ENCODE data around the gene TMEM242. TPM values are rescaled to one million over a fixed set of nuclear protein-coding genes. Genes with fewer than 3 reads are reported as not detected.
"Not testable (repeated sequence)": the region's sequence is repeated elsewhere in the genome, so short reads cannot be mapped to it uniquely, and the experiment has no call there.

The TMEM242 gene
- total RNA-seq, 2 experiments from 2014 or later, result 4.7 to 7.7 TPM

DNA sequence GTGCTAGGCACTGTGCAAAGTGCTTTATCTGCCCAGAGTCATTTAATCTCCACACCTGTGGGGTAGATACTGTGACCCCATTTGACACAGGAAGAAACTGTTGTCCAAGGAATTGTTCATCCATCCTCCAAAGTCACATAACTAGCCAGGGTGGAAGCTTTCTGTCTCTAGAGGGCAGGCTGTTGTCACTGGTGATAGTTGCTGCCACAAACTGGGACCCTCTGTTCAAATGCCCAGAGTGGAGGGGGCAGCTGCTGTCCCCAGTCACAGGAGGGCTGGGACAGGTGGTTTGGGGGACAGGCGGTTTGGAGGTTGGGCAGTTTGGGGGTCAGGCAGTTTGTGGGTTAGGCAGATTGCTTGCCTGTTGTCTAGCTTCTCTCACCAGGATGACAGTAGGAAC lies 16.1 kb upstream of the TMEM242 start:
- no peak overlapping the region for H3K27ac Mint-ChIP-seq
- POLR2A ChIA-PET, result no interaction called here
- intact Hi-C loops (cut with DNase I, micrococcal nuclease), result no loop called here
- DNase-seq (no peak), ATAC-seq (no peak)
- no peak overlapping the region for H3K4me3 Mint-ChIP-seq
- H3K4me1 Mint-ChIP-seq, result no peaks in the 10 kb centered on the region
- CTCF ChIA-PET, result interaction anchor here (1.0 kb wide), 1 partner anchor 40 kb away, joined by 3 read pairs; no protein-coding TSS in a partner anchor
- peaks cover 25% of the 10 kb centered on the region for H3K27me3 Mint-ChIP-seq
- no peaks in the 10 kb centered on the region for H3K9me3 Mint-ChIP-seq (ENCODE audit: low read depth)
- no peaks in the 10 kb centered on the region for H3K36me3 Mint-ChIP-seq (ENCODE audit: low read depth)

DNA sequence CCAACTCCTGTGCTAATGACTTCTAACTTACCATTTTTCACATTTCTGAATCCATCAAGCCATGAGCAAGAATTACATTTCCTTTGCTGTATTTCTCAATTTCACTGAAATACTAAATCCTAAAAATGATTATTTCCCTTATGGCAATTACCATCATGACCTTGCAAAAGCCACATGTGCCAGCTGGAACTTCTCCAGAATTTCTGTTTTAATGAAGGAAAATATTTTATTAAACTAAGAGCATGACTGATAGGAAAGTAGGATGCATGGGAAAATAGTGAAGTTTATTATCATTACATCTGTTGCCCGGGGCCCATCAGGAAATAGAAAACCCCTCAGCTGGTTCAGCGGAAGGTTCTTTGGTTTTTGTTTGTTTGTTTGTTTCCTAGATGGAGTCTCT lies 14.4 kb upstream of the TMEM242 start:
- ATAC-seq, result no peak
- Mint-ChIP-seq H3K9me3 (ENCODE audit: low read depth) (no peaks in the 10 kb centered on the region), H3K4me1 (no peaks in the 10 kb centered on the region), H3K27me3 (peaks cover 28% of the 10 kb centered on the region), H3K27ac (no peak overlapping the region), H3K4me3 (no peak overlapping the region), H3K36me3 (ENCODE audit: low read depth) (no peaks in the 10 kb centered on the region)
- ChIA-PET CTCF (interaction anchor here (1.0 to 1.2 kb wide), 2 partner anchors 9 to 289 kb away, joined by 3 to 5 read pairs; no protein-coding TSS in a partner anchor), POLR2A (no interaction called here)
- DNase-seq, result no peak
- intact Hi-C loops (cut with DNase I, micrococcal nuclease), result no loop called here

DNA sequence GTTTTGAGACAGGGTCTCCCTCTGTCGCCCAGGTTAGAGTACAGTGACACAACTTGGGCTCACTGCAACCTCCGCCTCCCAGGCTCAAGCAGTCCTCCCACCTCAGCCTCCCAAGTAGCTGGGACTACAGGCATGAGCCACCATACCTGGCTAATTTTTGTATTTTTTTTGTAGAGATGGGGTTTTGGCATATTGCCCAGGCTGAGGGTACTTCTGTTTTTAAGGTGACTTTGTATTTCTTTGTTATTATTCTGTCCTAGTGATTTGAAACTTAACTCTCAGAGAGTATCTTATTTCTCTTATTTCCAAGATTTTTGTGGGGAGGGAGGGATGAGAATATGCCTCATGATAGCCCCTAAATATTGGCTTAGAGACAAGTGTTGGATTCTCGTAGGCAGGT lies 14.0 kb upstream of the TMEM242 start:
- DNase-seq; H3K36me3 Mint-ChIP-seq (ENCODE audit: low read depth); intact Hi-C loops (cut with DNase I, micrococcal nuclease); H3K27ac Mint-ChIP-seq; H3K4me3 Mint-ChIP-seq; POLR2A ChIA-PET; H3K9me3 Mint-ChIP-seq (ENCODE audit: low read depth); H3K4me1 Mint-ChIP-seq; ATAC-seq: not testable (repeated sequence)
- CTCF ChIA-PET, result interaction anchor here (0.8 to 2.3 kb wide), 3 partner anchors 14 to 329 kb away, joined by 3 to 5 read pairs (median 4); no protein-coding TSS in a partner anchor
- peaks cover 26% of the 10 kb centered on the region for H3K27me3 Mint-ChIP-seq

DNA sequence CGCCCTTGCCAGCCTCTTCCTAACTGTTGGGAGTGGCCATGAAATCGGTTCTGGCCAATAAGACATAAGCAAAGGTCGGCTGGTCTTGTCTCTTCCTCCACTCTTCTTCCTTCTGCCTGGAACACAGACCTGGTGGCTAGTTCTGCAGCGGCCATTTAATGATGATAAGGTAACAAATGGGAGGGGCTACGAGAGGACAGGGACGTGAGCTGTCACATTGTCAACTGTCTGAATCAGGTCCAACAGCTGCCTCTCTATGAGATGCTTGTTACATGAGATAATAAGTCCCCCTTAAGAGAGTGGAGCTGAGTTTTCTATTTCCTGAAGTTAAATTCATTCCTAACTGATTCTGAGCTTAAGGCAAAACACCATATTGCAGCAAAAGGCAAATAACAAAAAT lies 12.5 kb upstream of the TMEM242 start:
- POLR2A ChIA-PET, result no interaction called here
- H3K27ac Mint-ChIP-seq, result no peak overlapping the region
- no peak overlapping the region for H3K4me3 Mint-ChIP-seq
- ATAC-seq (no peak), DNase-seq (no peak)
- H3K4me1 Mint-ChIP-seq, result no peaks in the 10 kb centered on the region
- H3K36me3 Mint-ChIP-seq (ENCODE audit: low read depth), result no peaks in the 10 kb centered on the region
- intact Hi-C loops (cut with DNase I, micrococcal nuclease), result loop anchor here (1.0 to 2.0 kb wide), 2 partner anchors 19 to 22 kb away; no protein-coding TSS in a partner anchor
- H3K9me3 Mint-ChIP-seq (ENCODE audit: low read depth), result no peaks in the 10 kb centered on the region
- peaks cover 28% of the 10 kb centered on the region for H3K27me3 Mint-ChIP-seq
- CTCF ChIA-PET, result interaction anchor here (1.0 to 2.3 kb wide), 4 partner anchors 10 to 21 kb away, joined by 4 to 11 read pairs (median 8); no protein-coding TSS in a partner anchor

DNA sequence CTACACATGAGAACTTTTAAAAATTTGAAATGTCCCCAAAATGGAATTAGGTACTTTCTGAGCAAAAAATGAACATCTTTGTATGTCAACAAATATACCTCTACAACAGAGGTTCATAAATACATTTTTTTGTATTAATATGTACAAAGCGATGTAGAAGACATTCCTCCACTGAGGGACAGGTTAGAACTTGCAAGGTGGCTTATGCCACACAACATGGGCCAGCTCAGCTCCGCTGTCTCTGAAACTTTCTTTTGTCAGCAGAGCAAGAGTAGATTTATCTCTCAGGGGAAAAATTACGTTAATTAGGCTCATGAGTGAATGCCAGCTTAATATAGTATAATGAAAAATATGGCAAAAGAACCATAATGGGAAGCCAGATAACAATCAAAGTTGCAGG lies 10.6 kb upstream of the TMEM242 start:
- H3K4me3 Mint-ChIP-seq, result no peak overlapping the region
- ChIA-PET POLR2A (no interaction called here), CTCF (interaction anchor here (0.6 to 2.1 kb wide), 5 partner anchors 9 to 280 kb away, joined by 3 to 9 read pairs (median 4); partner anchors contain the start of gene TMEM242)
- no peaks in the 10 kb centered on the region for H3K36me3 Mint-ChIP-seq (ENCODE audit: low read depth)
- intact Hi-C loops (cut with DNase I, micrococcal nuclease), result loop anchor here in 1 of 2 experiments (2.0 kb wide), 1 partner anchor 17 kb away; no protein-coding TSS in a partner anchor
- H3K27me3 Mint-ChIP-seq, result peaks cover 21% of the 10 kb centered on the region
- ATAC-seq, result no peak
- no peak overlapping the region for H3K27ac Mint-ChIP-seq
- H3K4me1 Mint-ChIP-seq, result no peaks in the 10 kb centered on the region
- no peak for DNase-seq
- no peaks in the 10 kb centered on the region for H3K9me3 Mint-ChIP-seq (ENCODE audit: low read depth)

DNA sequence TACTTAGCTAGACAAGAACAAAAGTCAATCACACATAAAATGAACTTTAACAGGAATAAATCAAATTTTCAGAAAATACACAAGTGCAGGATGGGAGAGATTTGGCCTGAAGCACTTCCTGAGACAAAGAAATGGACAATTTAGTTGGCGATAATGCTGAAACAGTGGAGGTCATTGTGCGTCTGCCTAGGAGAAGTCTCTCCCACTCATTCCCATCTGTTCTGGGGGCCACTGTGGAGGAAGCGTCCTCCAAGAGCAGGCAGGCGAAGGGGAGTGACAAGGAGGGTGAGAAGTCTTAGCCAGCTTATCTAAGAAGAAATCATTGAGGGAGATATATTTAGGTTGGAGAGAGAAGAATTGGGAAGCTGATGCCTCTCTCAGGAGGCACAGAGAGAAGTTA lies 10.2 kb upstream of the TMEM242 start:
- no peak for ATAC-seq
- Mint-ChIP-seq H3K27ac (no peak overlapping the region), H3K9me3 (ENCODE audit: low read depth) (no peaks in the 10 kb centered on the region), H3K27me3 (peaks cover 21% of the 10 kb centered on the region), H3K36me3 (ENCODE audit: low read depth) (no peaks in the 10 kb centered on the region), H3K4me1 (no peaks in the 10 kb centered on the region), H3K4me3 (no peak overlapping the region)
- intact Hi-C loops (cut with DNase I, micrococcal nuclease), result no loop called here
- DNase-seq, result no peak
- ChIA-PET POLR2A (no interaction called here), CTCF (interaction anchor here (0.6 to 2.1 kb wide), 5 partner anchors 8 to 19 kb away, joined by 3 to 9 read pairs (median 3); partner anchors contain the start of gene TMEM242)

DNA sequence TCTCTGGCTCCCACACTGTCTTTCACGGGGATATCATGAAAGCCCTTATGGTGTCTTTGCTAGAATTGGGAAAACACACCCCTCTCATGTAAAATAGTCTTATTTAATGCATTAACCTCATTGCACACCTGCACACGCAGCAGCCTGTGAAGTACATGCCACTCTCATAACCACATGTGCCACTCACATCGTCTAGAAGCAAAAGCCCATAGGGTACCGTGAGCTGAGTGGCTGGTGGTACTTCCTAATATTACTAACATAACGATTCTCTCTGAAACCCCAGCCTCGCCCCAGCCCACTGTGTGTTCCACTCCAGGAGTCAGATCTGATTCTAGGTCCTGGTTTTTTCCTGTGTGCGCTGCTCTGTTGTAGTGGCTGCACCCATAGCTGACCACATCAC lies 9.5 kb upstream of the TMEM242 start:
- intact Hi-C loops (cut with DNase I, micrococcal nuclease), result no loop called here
- peaks cover 25% of the 10 kb centered on the region for H3K27me3 Mint-ChIP-seq
- POLR2A ChIA-PET, result interaction anchor here (0.6 kb wide), 2 partner anchors 55 to 166 kb away, joined by 3 to 10 read pairs; no protein-coding TSS in a partner anchor
- CTCF ChIA-PET, result interaction anchor here (0.6 to 2.1 kb wide), 5 partner anchors 8 to 334 kb away, joined by 3 to 9 read pairs (median 3); partner anchors contain the start of gene TMEM242
- H3K4me3 Mint-ChIP-seq, result no peak overlapping the region
- no peaks in the 10 kb centered on the region for H3K9me3 Mint-ChIP-seq (ENCODE audit: low read depth)
- DNase-seq, result no peak
- H3K36me3 Mint-ChIP-seq (ENCODE audit: low read depth), result no peaks in the 10 kb centered on the region
- H3K4me1 Mint-ChIP-seq, result peaks cover 3% of the 10 kb centered on the region
- no peak overlapping the region for H3K27ac Mint-ChIP-seq
- ATAC-seq, result no peak

DNA sequence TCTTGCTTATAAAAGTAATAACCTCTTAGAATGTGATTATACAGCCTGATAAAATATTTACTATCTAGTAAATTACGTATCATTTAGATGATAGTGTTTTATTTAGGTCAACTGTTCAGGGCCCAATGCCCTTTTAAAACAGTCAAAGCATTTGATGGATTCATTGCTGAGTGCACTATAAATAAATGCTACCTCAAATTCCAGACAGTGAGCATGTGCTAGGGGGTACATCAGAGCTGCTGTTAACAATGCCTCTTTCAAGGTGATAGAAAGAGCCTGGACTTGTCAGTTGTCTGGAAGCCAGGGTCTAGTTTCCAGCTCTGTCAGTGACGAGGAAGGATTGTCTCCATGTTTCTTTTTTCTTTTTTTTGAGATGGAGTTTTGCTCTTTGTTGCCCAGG lies 7.5 kb upstream of the TMEM242 start:
- ChIA-PET POLR2A (interaction anchor here (0.7 kb wide), 1 partner anchor 551 kb away, joined by 4 read pairs; no protein-coding TSS in a partner anchor), CTCF (no interaction called here)
- no peak for ATAC-seq
- Mint-ChIP-seq H3K9me3 (ENCODE audit: low read depth) (no peaks in the 10 kb centered on the region), H3K36me3 (ENCODE audit: low read depth) (no peaks in the 10 kb centered on the region), H3K4me3 (no peak overlapping the region), H3K4me1 (peaks cover 9% of the 10 kb centered on the region), H3K27ac (no peak overlapping the region), H3K27me3 (peaks cover 22% of the 10 kb centered on the region)
- intact Hi-C loops (cut with DNase I, micrococcal nuclease), result no loop called here
- DNase-seq, result no peak

DNA sequence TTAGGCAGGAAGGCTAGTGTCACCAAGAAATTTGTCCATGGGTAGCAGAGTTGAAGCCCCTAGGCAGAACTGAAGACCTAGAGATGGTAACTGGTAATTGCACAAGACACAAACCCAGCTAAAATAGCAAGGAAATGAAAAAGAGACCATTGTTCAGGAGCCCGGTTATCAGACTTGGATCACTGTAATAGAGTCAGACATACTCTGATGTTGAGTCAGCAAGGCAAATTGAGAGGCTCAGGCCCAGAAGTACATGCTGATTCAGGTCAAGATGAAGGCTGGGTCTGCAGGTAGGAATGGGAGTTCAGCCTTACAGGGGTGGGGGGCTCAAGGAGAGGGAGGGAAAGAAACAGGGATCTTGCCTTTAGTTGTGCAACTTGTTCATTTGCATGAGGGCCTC lies 6.5 kb upstream of the TMEM242 start:
- H3K4me3 Mint-ChIP-seq, result no peak overlapping the region
- no peaks in the 10 kb centered on the region for H3K9me3 Mint-ChIP-seq (ENCODE audit: low read depth)
- H3K4me1 Mint-ChIP-seq, result peaks cover 15% of the 10 kb centered on the region
- POLR2A ChIA-PET, result no interaction called here
- CTCF ChIA-PET, result interaction anchor here (1.3 kb wide), 1 partner anchor 8 kb away, joined by 5 read pairs; no protein-coding TSS in a partner anchor
- intact Hi-C loops (cut with DNase I, micrococcal nuclease), result loop anchor here in 1 of 2 experiments (10.0 kb wide), 1 partner anchor 135 kb away; no protein-coding TSS in a partner anchor
- peaks cover 26% of the 10 kb centered on the region for H3K27me3 Mint-ChIP-seq
- no peak overlapping the region for H3K27ac Mint-ChIP-seq
- ATAC-seq (no peak), DNase-seq (no peak)
- no peaks in the 10 kb centered on the region for H3K36me3 Mint-ChIP-seq (ENCODE audit: low read depth)

DNA sequence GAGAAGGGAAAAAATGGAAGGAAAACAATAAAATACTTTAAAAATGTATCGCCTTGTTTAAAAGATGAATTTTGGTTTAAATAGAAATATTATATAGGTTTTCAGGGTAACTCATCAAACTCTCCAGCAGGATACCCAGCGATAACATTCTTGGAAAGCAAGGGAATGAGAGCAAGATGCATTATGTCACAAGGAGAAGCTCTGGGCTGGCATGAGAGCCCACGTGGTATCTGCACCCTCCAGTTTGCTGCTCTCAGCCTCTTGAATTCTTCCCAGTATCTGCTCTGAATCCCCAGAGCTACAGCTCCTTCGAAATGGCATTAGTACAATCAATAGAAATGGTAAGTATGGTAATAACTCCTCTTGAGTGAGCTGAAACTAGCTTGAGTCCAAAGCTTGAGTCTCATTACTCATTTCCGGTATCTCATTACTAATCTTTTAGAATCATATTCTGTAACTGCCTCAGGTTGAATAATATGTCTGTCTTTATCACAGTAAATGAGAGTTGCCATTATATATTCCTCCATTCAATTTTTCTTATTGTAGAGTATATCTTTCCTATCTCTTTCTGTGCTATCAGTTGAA lies 4.9 kb upstream of the TMEM242 start:
- H3K4me1 Mint-ChIP-seq, result peaks cover 20% of the 10 kb centered on the region
- ChIA-PET CTCF (interaction anchor here (0.7 to 1.3 kb wide), 3 partner anchors 10 to 341 kb away, joined by 3 to 5 read pairs (median 3); no protein-coding TSS in a partner anchor), POLR2A (no interaction called here)
- DNase-seq, result no peak
- no peak overlapping the region for H3K4me3 Mint-ChIP-seq
- no peaks in the 10 kb centered on the region for H3K36me3 Mint-ChIP-seq (ENCODE audit: low read depth)
- ATAC-seq, result no peak
- H3K27ac Mint-ChIP-seq, result no peak overlapping the region
- intact Hi-C loops (cut with DNase I, micrococcal nuclease), result loop anchor here in 1 of 2 experiments (10.0 kb wide), 1 partner anchor 137 kb away; no protein-coding TSS in a partner anchor
- peaks cover 23% of the 10 kb centered on the region for H3K27me3 Mint-ChIP-seq
- H3K9me3 Mint-ChIP-seq (ENCODE audit: low read depth), result no peaks in the 10 kb centered on the region

DNA sequence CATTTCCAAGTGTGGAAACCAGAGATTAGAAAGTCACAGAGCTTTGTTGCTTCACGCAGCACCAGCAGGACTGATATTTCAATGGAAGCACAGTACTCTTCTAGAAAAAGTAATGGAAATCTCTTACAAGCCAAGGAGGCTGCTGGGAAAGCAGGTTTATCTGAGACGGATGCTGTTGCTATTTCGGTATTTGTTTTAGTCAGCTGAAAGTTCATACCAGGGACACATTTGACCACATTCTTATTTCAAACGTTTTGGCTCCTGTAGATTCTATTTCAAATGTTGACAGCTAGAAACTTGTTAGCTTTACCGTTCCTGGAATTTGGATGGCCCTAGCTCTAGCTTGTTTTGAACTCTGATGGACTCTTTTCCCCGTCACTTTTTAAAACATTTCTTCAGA lies 3.7 kb upstream of the TMEM242 start:
- DNase-seq (no peak), ATAC-seq (no peak)
- no peaks in the 10 kb centered on the region for H3K9me3 Mint-ChIP-seq (ENCODE audit: low read depth)
- H3K4me1 Mint-ChIP-seq, result peaks cover 24% of the 10 kb centered on the region
- CTCF ChIA-PET, result interaction anchor here (1.0 to 1.1 kb wide), 2 partner anchors 12 to 139 kb away, joined by 4 read pairs; no protein-coding TSS in a partner anchor
- intact Hi-C loops (cut with DNase I, micrococcal nuclease), result loop anchor here in 1 of 2 experiments (10.0 kb wide), 1 partner anchor 138 kb away; no protein-coding TSS in a partner anchor
- POLR2A ChIA-PET, result interaction anchor here (0.6 kb wide), 1 partner anchor 631 kb away, joined by 3 read pairs; no protein-coding TSS in a partner anchor
- no peaks in the 10 kb centered on the region for H3K36me3 Mint-ChIP-seq (ENCODE audit: low read depth)
- no peak overlapping the region for H3K27ac Mint-ChIP-seq
- peaks cover 19% of the 10 kb centered on the region for H3K27me3 Mint-ChIP-seq
- no peak overlapping the region for H3K4me3 Mint-ChIP-seq

Data from activated CD4-positive, alpha-beta T cell treated with anti-CD3 and anti-CD28 coated beads for 36 hours (primary cell).